Nephron progenitor cell (in vitro differentiated cells): ENCODE measurements around the gene SLC25A23.
"Not testable (repeated sequence)": the region's sequence is repeated elsewhere in the genome, so short reads cannot be mapped to it uniquely, and the experiment has no call there.

ENCODE experiments used
- DNase-seq: peaks from one replicate; pipeline ENCODE4 v3.0.0; 2021
- H3K27ac Mint-ChIP-seq: 2 replicates; pipeline ENCODE4 v1.8.0; 2021; ENCODE audit warnings: mild to moderate bottlenecking, moderate library complexity, mixed read lengths
- H3K27me3 Mint-ChIP-seq: 2 replicates; pipeline ENCODE4 v1.8.0; 2021; ENCODE audit warnings: mild to moderate bottlenecking, low read depth, mixed read lengths; ENCODE audit not compliant: poor library complexity
- H3K36me3 Mint-ChIP-seq: 2 replicates; pipeline ENCODE4 v1.8.0; 2021; ENCODE audit warnings: low read depth, mixed read lengths
- H3K4me1 Mint-ChIP-seq: 2 replicates; pipeline ENCODE4 v1.8.0; 2021; ENCODE audit warnings: mixed read lengths
- H3K4me3 Mint-ChIP-seq: 2 replicates; pipeline ENCODE4 v1.8.0; 2021; ENCODE audit warnings: mild to moderate bottlenecking, moderate library complexity, mixed read lengths
- H3K9me3 Mint-ChIP-seq: 2 replicates; pipeline ENCODE4 v1.8.0; 2021; ENCODE audit warnings: mild to moderate bottlenecking, moderate library complexity, mixed read lengths
- TF ChIP-seq, protein P1 (sequence below): fragments of 200-600 bp; sonication (generic); IDR thresholded peaks from 2 replicates; pipeline ENCODE4 v1.5.0; 2021; ENCODE audit warnings: antibody characterized with exemption

SLC25A23 gene

DNA sequence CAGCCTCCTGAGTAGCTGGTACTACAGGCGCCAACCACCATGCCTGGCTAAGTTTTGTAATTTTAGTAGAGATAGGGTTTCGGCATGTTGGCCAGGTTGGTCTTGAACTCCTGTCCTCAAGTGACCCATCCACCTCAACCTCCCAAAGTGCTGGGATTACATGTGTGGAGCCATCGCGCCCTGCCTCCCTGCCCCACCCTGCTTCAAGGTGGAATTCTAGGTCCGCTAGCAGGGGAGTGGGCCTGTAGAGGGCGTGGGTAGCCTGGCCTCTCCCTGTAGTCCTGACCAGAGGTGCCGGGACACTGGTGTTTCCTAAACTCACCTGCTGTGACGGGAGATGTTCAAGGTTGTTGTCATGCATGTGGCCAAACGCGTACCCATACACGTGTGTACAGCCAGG, 26.4 kb downstream of the SLC25A23 start:
- Mint-ChIP-seq H3K36me3 (no peaks in the 10 kb centered on the region), H3K4me1 (no peaks in the 10 kb centered on the region), H3K9me3 (no peaks in the 10 kb centered on the region), H3K27ac (no peak overlapping the region), H3K27me3 (peaks cover 41% of the 10 kb centered on the region), H3K4me3 (no peak overlapping the region)
- TF ChIP-seq, protein P1, sequence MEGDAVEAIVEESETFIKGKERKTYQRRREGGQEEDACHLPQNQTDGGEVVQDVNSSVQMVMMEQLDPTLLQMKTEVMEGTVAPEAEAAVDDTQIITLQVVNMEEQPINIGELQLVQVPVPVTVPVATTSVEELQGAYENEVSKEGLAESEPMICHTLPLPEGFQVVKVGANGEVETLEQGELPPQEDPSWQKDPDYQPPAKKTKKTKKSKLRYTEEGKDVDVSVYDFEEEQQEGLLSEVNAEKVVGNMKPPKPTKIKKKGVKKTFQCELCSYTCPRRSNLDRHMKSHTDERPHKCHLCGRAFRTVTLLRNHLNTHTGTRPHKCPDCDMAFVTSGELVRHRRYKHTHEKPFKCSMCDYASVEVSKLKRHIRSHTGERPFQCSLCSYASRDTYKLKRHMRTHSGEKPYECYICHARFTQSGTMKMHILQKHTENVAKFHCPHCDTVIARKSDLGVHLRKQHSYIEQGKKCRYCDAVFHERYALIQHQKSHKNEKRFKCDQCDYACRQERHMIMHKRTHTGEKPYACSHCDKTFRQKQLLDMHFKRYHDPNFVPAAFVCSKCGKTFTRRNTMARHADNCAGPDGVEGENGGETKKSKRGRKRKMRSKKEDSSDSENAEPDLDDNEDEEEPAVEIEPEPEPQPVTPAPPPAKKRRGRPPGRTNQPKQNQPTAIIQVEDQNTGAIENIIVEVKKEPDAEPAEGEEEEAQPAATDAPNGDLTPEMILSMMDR = no peak
- DNase-seq = no peak

DNA sequence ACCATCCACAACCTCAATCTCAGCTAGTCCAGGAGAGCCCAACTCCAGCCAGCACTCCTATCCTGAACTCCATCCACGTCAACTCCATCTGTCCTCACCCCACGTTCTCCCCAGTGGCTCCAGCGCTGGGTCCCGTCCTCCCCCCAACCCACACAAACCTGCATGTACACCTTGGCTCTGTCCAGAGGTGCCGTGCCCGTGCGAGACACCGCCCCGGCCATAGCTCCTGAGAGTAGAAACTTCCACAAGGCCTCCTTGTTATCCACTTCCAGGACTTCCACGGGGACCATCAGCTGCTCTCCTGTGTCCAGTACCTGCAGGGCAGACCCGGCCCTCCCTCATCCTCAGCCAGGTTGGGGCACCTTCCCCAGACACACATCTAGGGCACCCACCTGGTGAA, 27.7 kb downstream of the SLC25A23 start:
- Mint-ChIP-seq H3K4me3 (no peak overlapping the region), H3K27me3 (peaks cover 44% of the 10 kb centered on the region), H3K27ac (no peak overlapping the region), H3K4me1 (no peaks in the 10 kb centered on the region), H3K9me3 (no peaks in the 10 kb centered on the region), H3K36me3 (no peaks in the 10 kb centered on the region)
- no peak for DNase-seq
- TF ChIP-seq, protein P1 = no peak

DNA sequence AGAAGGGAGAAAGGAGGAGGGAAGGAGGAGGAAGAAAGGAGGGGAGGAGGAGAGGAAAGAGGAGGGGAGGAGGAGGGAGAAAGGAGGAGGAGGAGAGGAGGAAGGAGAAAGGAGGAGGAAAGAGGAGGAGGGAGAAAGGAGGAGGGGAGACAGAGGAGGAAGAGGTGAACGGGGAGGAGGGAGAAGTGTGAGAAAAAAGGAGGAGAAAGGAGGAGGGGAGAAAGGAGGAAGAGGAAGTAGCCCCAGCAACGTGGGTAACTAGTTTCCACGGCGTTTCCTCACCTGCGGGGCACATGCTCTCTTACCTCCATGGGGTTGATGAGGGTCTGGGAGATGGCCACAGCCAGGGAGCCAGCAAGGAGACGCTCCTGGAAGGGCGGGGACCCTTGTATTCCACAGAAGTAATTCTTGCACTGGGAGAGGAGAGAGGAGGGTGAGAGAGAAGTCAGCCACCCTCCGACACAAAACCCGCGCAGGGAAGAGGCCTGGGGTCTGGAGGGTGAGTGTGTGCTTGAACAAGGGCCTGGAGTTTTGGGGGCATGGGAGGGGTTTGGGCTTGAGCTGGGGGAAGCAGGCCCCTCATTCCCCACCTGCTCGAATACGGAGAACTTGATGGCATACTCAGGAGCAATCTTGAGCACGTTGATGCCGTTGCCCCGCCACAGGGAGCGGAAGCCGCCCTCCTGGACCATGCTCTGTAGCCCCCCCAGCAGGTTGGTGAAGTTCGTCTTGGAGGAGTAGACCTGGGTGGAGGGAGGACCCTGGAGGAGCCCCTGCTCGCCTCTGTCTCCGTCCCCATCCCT, 30.0 kb downstream of the SLC25A23 start:
- peaks cover 9% of the 10 kb centered on the region for H3K9me3 Mint-ChIP-seq
- peaks cover 47% of the 10 kb centered on the region for H3K27me3 Mint-ChIP-seq
- H3K4me1 Mint-ChIP-seq = no peaks in the 10 kb centered on the region
- H3K4me3 Mint-ChIP-seq = no peak overlapping the region
- H3K36me3 Mint-ChIP-seq = no peaks in the 10 kb centered on the region
- TF ChIP-seq, protein P1 = no peak
- H3K27ac Mint-ChIP-seq = no peak overlapping the region
- no peak for DNase-seq

DNA sequence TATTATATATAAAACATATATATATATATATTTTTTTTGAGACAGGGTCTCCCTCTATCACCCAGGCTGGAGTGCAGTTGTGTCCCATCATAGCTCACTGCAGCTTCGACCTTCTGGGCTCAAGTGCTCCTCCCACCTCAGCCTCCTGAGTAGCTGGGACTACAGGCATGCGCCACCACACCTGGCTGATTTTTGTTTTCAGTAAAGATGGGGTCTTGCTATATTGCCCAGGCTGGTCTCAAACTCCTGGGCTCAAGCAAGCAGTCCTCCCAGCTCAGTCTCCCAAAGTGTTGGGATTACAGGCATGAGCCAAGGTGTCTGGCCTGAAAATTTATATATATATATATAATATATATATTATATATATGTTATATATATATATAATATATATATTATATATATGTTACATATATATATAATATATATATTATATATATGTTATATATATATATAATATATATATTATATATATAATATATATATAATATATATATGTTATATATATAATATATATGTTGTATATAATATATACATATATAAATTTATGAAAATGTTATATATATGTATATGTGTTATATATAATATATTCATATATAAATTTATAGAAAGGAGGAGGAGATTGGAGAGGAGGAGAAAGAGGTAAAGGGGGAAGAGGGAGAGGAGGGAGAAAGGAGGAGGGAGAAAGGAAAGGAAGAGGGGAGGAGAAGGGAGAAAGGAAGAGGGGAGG, 30.7 kb downstream of the SLC25A23 start:
- not testable (repeated sequence) for H3K9me3 Mint-ChIP-seq

DNA sequence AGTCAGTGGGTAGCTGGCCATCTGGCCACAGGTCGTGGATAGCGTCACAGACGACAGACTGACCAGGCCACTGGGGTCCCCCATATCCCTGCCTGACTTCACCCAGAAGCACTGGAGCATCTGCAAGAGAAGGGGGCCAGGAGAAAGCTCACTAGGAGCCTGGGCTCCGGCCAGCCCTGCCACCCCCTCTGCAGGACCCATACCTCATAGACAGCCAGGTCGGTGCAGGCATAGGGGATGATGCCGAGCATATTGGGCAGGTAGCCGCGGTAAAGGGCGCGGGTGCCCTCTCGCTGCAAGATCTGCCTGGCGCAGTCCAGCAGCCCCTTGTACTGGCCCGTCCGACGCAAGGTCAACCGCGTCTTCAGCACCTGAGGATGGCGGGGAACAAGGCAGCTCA, 32.5 kb downstream of the SLC25A23 start:
- Mint-ChIP-seq H3K9me3 (peaks cover 9% of the 10 kb centered on the region), H3K27me3 (peaks cover 37% of the 10 kb centered on the region), H3K4me3 (no peak overlapping the region), H3K36me3 (peaks cover 9% of the 10 kb centered on the region), H3K4me1 (peaks cover 18% of the 10 kb centered on the region), H3K27ac (no peak overlapping the region)
- DNase-seq = no peak
- TF ChIP-seq, protein P1 = no peak

More for the DNA sequence above, 30.7 kb downstream of the SLC25A23 start:
- not testable (repeated sequence) for H3K4me1 Mint-ChIP-seq, DNase-seq, H3K36me3 Mint-ChIP-seq, H3K27ac Mint-ChIP-seq, H3K4me3 Mint-ChIP-seq
- H3K27me3 Mint-ChIP-seq = peaks cover 43% of the 10 kb centered on the region

DNA sequence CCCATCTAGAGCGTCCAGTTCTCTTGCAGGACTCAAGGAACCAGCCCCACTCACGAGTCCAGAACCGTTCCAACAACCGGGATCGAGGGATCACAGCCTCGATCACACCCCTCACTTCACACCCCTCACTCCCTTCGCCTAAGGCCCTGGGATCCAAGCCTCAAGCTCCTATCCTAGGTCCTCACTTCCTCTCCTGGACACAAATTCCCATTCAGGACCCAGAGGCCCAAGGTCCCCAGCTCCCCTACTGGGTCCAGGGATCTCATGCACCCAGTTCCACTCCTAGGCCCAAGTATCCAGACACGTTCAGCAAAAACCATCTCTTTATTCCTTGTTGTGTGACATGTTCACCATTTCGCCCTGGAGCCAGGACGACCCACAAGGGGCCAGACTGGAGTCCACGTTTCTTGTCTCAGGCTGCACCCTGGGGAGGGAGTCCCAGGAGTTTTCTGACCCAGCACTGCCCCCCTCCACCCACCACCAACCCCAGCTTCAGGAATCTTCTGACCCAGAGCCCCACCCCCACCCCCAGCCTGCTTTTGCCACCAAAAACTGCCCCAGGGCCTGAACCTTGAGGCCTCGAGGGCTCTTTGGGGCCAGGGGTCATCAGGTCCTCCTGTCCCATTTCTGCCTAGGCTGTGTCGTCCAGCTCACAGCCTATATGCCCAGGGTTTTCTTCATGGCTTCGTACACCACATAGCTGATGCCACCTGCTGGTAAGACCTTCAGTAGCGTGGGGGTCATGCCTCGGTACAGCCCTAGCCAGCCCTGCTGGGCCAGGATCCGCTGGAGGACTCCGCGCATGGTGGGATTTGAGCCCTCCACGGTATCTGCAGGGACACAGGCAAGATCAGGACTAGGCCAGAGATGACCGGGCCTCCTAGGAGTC, 33.6 kb downstream of the SLC25A23 start:
- Mint-ChIP-seq H3K4me3 (no peak overlapping the region), H3K9me3 (peaks cover 9% of the 10 kb centered on the region), H3K4me1 (peaks cover 30% of the 10 kb centered on the region), H3K27ac (no peak overlapping the region), H3K36me3 (peaks cover 15% of the 10 kb centered on the region), H3K27me3 (peaks cover 26% of the 10 kb centered on the region)
- TF ChIP-seq, protein P1 = no peak
- DNase-seq = no peak
